ENCODE measurements around the gene POLDIP3.
A peak's percentile ranks its signal among the peaks of the same experiment; 100 is the strongest.

POLDIP3 gene, protein sequence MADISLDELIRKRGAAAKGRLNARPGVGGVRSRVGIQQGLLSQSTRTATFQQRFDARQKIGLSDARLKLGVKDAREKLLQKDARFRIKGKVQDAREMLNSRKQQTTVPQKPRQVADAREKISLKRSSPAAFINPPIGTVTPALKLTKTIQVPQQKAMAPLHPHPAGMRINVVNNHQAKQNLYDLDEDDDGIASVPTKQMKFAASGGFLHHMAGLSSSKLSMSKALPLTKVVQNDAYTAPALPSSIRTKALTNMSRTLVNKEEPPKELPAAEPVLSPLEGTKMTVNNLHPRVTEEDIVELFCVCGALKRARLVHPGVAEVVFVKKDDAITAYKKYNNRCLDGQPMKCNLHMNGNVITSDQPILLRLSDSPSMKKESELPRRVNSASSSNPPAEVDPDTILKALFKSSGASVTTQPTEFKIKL

DNA sequence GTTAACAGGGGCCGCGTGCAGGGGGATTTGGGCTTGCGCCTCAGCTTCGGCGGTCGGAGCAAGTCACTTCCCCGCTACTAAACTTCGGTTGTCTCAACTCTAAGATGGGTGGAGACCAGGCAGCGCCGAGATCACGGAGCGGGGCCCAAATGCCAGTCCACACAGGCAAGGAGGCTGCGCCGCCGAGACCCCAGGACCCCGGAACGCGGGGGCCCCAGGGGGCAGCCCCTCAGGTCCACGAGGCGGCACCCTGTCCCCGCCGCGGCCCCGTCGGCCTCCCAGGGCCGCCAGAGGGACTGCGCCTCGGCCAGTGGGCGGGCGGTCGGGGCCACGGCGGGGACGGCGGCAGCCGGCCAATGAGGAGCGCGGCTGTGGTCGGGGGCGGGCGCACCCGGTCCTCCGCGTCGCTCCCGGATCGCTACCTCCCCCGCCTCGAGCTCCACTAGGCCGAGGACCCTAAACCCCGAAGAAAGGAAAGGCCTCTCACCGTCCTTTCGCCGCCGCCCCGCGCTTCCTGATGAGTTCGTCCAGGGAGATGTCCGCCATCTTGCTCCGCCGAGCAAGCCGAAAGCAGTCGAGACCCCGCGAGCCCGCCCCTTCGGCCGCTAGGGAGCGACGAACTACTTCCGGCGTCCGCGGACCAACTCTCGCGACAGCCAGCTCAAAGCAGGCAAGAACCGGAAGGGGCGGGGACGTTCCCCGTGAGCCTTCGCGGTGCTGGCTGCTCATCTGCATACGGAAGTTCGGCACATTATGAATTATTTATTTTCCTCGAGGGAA is at the start of gene POLDIP3:
Gene POLDIP3 (minus strand): TSS at position 572 of the 780 bp plus-strand sequence. CDS start 26 bp downstream, at position 546.
- DNase-seq = peak; percentile 91

DNA sequence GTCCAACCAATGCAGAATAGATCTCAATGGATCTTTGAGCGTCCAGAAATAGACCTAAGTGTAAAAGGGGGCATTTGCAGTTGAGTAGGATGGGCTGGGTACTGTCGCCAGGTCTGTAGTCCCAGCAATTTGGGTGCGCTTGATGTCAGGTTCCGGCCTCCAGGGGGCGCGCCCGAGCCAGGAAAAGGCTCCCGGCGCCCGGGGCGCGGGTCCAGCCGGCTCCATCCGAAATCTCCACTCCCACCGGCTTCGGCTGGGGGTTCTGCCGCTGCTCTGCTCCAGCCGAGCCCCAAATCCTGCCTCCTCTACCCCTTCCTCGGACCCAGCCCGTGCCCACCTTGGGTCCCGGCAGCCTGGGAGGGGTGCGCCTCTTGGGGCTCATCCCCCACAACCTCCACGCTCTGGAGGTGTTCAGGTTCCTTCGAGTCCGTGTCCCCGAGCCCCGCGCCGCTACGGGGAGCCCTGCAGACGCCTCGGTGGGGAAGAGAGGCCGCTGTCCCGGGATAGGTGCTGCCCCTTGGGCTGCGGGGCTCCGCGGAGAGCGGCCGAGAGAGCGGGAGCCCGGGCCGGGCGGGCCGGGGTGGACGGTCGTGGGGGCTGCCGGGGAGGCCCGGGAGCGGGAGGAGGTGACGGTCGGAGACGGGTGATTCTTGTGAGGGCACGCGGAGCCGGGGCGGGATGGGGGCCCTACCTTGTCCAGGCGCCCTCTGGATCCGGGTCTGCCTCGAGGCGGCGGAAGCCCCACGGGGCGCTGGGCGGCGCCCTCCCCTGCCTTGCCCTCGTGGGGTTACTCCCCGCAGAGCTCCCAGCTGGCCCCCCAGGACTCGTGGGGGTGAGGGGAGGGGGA is 47.5 kb upstream of the POLDIP3 start:
- peak; percentile 21 for DNase-seq

DNA sequence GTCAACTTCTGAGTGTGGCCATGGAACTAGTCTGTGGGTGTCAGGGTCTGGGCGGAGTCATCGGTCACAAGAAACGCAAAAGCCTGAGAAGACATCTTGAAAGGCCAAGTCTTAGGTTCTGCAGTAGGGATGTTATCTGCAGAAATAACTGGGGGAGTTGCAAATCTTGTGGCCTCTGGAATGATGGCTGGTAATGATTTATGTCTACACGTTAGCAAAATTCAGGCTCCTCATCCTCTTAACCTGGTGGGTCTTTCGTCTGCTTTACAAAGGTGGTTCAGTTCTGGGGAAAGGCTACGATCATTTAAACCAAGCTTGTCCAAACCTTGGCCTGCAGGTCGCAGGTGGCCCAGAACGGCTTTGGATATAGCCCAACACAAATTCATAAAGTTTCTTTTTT is 41.9 kb upstream of the POLDIP3 start:
- no peak for DNase-seq

DNA sequence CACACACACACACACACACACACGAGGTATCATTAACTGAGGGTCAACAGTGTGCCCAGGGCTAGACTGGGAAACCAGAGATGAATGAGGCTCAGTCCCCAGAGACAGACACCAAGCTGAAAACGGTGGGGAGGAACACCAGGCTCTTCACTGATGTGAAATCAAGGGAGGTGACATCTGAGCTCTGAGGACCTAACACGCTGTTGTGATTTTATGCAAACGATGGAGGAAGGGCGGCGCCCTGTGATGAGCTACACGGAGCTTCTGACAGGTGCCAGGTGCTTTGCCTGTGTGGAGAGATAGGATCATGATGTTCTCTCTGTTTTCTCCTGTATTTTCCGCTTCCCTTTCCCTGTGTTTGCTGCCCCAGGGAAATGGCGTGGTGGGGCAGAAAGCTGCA is 41.0 kb upstream of the POLDIP3 start:
- DNase-seq = peak; percentile 70

DNA sequence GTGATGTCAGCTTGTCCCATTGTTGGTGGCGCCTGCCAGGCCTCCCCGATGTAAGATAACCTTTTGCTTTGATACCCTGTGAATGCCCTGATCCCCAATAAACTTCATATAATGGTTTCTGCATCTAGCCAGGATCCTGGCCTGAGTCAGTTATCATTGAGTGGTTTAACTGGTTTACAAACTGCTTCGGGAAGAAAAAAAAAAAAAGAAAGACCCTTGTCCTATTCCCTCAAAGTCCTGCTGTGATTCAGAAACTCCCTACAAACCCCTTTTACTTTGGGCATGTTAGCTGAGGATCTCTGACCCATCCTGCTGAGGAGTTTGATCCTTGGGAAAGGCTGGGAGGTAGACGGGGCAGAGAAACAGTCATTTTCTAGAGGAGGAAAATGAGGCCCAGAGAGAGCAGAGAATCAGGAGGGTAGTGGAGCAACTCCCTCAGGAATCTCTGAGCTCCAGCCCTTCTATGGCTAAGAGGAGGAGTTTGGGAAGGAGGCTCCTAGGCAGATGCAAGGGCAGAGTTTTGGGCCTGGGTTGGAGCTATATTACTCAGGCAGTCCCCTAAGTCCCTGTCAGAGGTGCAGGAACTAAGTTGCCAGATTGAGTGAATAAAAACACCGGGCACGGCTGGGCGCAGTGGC is 39.9 kb upstream of the POLDIP3 start:
- no peak for DNase-seq

DNA sequence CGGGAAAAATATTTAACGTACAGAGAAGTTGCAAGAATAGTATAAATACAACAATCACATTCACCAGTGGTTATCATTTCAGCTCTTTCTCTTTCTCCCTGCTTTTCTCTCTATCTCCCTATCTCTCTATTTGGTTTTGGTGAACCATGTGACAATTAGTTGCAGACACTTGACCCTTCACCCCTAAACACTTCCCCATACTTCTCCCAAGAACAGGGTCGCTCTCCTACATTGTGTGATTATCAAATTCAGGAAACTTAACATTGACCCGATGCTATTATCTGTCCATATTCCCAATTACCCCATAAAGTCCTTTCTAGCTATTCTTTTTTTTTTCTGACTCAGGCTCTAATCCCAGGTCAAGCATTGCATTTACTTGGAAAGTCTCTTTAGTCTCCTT is 39.3 kb upstream of the POLDIP3 start:
- no peak for DNase-seq

DNA sequence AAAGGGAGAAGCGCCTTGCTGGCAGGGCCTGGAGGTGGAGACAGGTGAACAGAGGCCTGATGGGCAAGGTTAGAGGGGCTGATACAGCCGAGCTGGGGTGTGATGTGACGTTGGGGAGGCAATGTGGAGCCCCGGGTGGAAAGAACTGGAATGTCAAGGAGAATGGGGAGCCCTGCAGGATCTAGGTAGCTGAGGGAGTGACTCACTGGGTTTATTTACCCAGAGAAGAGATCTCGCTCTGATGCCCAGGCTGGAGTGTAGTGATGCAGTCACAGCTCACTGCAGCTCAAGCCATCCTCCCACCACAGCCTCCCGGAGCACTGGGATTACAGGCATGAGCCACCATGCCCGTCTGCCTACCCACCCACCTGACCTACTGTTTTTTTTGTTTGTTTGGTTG is 36.5 kb upstream of the POLDIP3 start:
- DNase-seq = no peak

DNA sequence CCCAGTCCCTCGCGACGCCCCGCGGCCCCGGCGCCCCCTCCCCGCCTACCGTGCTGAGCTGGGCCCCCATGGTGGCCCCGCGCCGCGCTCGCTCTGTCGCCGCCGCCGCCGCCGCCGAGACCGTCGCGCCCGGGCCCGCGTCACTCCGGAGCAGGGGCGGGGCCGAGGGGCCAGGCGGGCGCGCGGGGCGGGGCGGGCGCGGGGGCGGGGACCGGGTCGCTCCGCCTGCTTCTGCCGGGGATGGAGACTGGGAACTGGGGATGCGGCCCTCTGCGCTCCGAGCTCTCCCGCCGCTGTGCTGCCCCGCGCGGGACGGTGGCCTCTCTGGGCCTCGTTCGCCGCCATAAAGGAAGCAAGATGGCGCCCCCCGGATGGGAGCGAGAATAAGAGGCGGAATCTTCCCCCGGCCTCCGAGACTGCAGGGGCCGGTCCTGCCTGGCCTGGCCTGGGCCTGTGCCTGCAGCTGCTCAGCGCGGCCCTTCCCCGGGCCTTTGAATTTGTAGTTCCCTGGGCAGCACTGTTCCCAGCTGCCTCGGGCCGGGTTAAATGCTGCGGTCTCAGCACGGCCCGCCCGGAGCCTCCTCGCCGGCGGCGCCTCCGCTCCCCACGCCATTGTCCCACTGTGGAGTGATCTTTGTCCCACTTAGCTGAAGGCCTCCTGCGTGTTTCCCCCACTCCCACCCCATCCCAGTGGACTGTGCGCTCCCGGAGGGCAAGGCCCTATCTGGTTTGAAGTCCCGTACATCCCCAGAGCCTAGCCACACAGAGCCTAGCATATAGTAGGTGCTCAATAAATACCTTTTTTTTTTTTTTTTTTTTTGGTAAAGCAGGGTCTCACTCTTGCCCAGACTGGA is 34.8 kb upstream of the POLDIP3 start, which contains the start of gene CYB5R3:
Gene CYB5R3 (minus strand): TSS at position 147 of the 854 bp plus-strand sequence. CDS start 77 bp downstream, at position 70.
- no peak for DNase-seq

DNA sequence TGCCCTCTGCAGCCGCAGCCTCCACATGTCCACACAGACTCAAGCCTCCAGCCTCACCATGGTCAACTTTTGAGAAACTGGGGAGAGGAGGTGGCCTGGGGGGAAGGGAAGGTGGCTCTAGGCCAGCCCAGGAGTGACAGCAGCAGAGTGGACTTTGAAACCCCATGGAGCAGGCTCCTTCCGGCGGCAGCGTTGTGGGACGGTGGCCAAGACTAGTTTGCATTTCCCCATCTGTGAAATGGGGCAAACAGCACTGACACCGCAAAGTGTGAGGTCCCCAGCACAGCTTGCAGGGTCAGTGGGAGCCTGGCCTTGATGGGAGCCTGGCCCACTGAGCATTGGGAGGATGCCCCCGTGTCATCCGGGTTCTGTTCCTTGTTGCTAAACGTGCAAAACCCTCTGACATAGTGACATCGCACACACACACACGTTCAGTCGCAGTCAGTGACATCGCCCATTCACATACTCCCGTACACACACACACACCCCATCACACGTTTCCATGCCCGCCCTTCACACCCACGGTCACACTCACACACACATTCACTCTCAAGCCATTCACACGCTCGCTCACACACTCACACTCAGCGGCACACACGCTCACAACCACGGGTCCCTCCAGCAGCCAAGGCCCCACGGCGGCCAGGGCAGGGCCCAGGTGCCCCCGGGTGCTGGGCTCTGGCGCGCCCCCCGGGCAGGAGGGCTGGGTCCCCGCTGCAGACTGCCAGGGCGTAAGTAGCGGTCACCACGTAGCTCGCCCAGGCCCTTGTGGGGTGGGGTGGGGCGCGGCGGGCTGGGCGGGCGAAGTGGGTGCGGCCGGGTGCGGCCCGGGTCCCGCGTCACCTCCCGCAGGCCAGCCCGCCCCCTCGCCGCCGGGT is 33.9 kb upstream of the POLDIP3 start:
- DNase-seq = no peak

DNA sequence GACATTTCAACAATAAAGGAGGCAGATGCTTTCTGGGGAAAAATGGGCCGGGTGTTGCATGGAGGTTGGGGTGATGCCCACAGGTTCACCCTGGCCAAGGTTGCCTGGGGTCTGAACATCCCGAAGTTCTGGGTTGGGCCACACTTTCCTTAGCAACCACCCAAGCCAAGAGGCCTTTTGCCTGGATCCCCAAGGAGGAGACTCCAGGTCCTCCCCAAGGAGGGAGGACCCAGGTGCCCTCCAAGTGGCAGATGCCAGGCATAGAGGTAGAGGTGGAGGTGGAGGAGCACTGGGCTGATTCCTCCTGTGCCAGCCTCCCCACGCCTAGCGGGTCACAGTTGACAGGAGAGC is 33.3 kb upstream of the POLDIP3 start:
- DNase-seq = no peak

DNA sequence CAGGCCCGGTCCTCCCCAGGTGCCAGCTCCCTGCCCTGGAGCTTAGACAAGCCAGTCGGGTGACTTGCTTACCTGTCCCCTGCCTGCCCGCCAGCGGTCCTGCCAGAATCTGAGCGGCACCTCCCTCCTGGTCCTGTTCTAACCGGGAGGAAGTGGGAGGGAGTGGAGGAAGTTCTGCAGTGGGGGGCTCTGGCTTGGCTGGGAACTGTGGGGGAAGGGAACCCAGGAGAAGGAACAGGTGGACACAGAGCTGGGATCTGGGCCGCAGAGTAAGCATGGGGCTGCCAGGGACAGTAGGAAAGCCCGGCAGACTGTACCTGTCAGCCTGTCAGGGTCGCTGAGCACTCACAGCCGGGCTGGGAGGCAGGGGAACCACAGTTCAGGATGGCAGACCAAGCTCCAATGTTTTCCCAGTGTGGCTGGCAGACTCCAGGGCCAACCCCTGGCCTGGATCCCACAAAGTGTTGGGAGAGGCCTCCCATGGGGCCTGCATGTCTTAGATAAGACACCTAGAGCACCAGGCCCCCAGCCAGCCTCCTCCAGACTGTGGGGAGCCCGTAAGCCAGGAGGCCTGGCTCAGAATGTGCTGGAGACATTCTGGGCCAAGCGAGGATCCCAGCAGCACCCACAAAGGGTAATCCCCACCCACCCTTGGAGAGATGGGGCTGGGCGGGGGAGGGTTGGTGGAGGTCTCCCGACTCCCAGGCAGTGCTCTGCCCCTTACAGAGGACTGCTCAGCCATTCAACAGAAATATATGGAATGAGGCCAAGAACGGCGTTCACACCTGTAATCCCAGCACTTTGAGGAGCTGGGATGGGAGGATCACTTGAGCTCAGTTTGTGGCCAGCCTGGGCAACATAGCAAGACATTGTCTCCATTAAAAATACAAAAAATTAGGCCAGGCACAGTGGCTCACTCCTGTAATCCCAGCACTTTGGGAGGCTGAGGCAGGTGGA is 32.2 kb upstream of the POLDIP3 start:
- DNase-seq = no peak

DNA sequence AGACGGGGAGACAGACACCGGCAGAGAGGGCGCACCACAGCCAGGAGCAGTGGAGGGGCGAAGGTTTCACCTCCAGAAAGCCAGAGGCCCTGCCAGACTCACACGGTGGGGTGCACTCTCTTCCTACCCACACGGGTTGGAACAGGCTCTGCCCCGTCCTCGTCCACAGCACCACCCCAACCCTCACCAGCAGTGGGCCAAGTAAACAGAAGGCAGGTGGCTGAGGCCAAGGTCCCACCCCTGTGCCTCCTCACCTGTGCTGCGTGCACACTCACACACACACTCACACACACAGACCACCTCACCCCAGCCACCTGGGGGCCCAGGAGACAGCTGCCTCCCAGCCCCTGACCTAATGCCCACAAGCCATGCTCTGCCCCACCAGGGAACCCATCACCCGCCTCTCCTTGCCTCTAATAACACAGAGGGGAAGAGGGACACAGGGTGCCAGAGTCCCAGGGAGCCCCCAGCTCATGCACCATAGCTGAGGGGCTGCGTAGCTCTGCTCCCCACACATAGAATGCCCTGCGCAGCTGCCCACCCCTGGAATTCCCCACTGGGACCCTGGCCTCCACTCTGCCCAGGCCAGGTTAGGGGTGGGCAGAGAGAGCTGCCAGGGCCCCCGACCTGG is 31.4 kb upstream of the POLDIP3 start:
- no peak for DNase-seq

DNA sequence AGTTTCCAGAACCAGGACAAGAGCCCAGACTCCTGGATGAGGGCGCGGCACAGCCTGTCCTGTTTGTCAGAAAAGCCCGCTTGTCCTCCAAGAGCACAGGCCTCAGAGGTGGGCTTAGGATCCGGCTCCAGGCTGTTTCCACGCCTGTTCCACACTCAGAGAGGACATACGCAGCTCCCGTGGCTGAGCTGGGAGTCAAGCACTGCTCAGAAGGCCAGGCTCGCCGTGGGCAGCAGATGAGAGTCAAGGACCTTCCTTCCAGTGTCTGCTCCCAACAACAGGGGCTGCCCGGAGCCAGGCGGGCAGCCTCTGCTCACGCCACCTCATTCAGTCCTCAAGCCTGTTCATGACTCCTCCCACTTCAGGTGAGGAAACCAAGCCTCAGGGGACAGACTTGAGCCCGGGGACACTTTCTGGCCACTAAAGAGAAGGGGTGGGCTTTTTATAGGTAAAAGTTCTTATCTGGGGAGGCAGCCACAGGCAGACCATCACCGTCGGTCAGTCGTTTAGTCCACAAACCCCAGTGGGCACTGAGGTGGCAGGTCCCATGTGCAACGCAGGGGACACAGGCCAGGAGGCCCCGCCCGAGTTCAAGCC is 30.8 kb upstream of the POLDIP3 start:
- no peak for DNase-seq

DNA sequence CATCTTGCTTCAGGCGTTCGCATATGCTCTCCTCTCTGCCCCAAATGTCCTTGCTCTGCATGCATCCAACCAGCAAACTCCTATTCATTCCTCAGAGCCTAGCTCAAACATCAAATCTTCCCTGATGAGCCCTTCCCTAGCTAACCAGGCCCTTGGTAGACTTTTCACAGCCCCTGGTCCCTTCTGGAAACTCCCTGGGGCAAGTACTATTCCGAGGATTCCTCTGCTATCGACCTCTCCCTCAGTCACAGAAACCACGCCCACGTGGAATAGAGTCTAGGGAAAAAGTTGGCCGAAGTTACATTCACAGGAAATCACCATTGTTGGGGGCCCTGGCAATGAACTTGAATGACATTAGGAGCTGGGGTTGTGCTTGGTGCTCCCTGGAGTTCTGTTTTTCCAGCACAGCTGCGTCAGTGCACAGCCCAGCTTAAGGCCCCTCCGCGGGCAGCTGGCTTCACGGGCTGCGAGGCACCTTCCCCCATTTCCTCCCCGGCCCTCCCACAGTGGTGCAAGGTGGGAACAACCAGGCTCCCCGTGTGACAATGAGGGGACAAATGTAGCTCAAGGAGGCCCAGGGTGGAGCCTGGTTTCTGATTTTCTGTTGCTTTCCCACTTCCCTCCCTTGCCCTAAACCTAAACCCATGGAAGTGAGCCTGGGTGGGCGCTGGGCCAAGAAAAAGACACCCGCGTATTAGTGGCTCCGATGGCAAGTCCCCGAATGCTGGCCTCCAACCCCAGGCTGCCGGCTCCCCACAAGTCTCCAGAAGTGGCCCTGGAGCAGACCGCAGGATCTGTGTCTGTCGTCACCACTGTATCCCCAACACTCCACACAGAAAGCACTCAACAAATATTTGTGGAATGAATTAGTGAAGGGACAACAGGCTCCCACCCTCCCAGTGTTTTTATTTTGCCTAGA is 30.0 kb upstream of the POLDIP3 start:
- DNase-seq = no peak

DNA sequence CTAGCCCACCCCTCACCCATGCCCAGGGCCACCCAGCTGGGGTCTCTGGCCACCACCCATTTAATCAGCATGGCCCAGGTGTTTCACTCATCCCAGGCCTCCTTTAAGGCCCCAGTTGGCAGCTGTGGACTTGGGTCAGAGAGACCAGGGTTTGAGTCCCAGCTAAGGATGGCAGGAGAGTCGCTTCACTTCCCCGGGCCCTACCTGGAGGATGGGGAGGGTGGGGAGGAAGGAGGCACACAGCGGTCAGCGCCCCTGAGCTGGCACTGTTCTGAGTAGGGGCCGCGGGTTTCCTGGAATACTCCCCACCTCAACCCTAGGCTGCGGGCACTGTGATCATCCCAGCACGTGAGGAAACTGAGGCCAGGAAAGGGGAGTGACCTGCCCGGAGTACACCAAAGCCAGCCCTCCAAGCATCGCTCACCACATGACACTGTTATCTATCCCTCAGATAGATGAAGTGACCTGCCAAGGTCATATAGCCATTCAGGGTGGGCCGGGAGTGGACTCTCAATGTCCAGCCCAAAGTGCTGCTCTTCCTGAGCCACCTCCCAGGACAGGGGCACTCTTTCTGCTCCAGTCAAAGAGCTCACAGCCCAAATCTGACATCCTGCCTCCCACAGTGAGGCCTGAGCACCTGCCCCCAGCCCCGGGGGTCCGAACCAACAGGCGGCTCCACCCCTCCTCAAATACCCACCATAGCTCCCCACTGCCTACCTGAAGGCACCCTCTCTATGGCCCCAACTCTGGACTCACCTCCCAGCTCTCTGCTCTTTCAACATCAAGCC is 29.1 kb upstream of the POLDIP3 start:
- no peak for DNase-seq

DNA sequence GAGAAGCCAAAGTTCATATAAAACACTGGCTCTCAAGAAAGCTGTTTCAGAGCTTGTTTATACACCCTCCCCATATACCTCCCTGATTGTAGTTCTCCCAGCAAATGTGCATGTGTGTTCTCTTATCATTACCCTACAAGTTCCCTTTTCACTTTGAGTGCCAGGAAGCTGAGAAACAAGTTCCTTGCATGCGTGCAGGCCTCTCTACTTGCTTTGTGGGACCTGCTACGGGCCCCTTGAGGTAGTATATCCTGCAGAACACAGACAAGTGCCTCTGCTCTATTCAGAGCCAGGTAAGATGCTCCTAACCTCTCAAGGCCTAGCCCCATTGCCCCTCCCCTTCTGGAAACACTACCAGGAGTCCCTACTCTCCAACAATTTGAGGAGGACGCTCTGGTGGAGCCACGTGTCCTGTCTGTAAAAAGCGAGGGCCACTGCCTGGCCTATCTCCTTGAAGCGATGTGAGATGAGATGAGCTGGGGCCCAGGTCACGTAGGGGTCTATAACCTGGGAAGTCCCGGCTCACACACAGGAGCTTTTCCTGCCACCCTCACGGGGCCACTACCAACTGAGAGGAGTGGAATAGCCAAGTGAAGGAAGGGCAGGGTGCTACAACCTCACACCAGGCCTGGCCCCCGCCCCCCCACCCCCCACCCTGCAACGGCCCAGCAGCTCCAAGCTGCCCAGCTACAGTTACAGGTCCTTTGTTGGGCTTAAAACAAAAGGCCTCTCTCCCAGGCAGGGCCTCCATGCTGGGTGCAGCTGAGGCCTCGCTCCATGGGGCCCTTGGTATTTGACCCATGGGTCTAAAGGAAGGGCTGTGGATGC is 28.3 kb upstream of the POLDIP3 start:
- DNase-seq = no peak

Measured in NCI-H2107 (cell line).